Adrenal gland (tissue), 12 donors: Measurements from ENCODE around the gene KSR2. TPM values are rescaled to one million over a fixed set of nuclear protein-coding genes. Genes with fewer than 3 reads are reported as not detected.
A peak's percentile ranks its signal among the peaks of the same experiment; 100 is the strongest.

Experiments
- DNase-seq, 7 donors: peaks; one replicate each; pipeline ENCODE4 v3.0.0-alpha.2; 2019 to 2020
- H3K27ac ChIP-seq, 5 donors: fragments of 200-600 bp; sonication (generic) in 4 of 5; 1 replicate in 3 of 5; 2 replicates in 2 of 5; pipeline versions ENCODE4 v1.5.1 to v1.8.0; 2016 to 2020; ENCODE audit warnings: mild to moderate bottlenecking in 1 of 5
- H3K27me3 ChIP-seq: fragments of 200-600 bp; 2 replicates; pipeline ENCODE4 v1.8.0; 2021
- H3K36me3 ChIP-seq, 2 donors: fragments of 200-600 bp; replicated peaks in 1 of 2; 1 replicate in 1 of 2; 2 replicates in 1 of 2; pipeline versions ENCODE4 v1.5.1 to v1.8.0; 2018 to 2022
- H3K4me1 ChIP-seq, 2 donors: fragments of 200-600 bp; replicated peaks in 1 of 2; 1 replicate in 1 of 2; 2 replicates in 1 of 2; pipeline versions ENCODE4 v1.5.1 to v1.8.0; 2018 to 2021
- H3K4me3 ChIP-seq, 4 donors: fragments of 200-600 bp; sonication (generic) in 3 of 4; one replicate each; pipeline ENCODE4 v1.5.1; 2016 to 2018
- H3K9me3 ChIP-seq, 3 donors: fragments of 200-600 bp; sonication (generic) in 1 of 3; replicated peaks in 1 of 3; 1 replicate in 2 of 3; 2 replicates in 1 of 3; pipeline versions ENCODE4 v1.5.1 to v1.8.0; 2016 to 2021
- CTCF ChIP-seq, 6 experiments: fragments of 450-650 bp in 4 of 6; fragments of 200-600 bp in 2 of 6; sonication (generic) in 1 of 6; IDR thresholded peaks; 1 replicate in 5 of 6; 2 replicates in 1 of 6; pipeline versions ENCODE4 v1.5.1 to v1.8.0; 2016 to 2021; ENCODE audit warnings: antibody characterized with exemption in 6 of 6, mild to moderate bottlenecking in 2 of 6, moderate library complexity in 1 of 6
- POLR2A ChIP-seq, 2 donors: fragments of 450-650 bp; IDR thresholded peaks; one replicate each; pipeline ENCODE4 v1.6.1; 2017; ENCODE audit warnings: antibody characterized with exemption in 2 of 2, mild to moderate bottlenecking in 2 of 2, moderate library complexity in 1 of 2
- WGBS, 4 donors: extraction: QIAGEN DNeasy Blood & Tissue Kit in 2 of 4; methylation state at CpG; one replicate each; pipeline versions ENCODE4 v1.1.5 to v1.1.7; 2013 to 2017; 5-methylcytosine and 5-hydroxymethylcytosine counted together
- intact Hi-C, 2 donors: fragments of 100-400 bp; cut with DNase I; formaldehyde crosslinking; loops; one replicate each; pipeline versions ENCODE4 v1.14.1 to v1.15.0; 2022 to 2023
- polyA plus RNA-seq, 3 donors: library from polyadenylated mRNA; stranded (reverse); fragments of 200-250 nt in 2 of 3; fragments of 350-450 nt in 1 of 3; fragmentation: Illumina TruSeq in 1 of 3; extraction: RNeasy Lipid Tissue Mini Kit (QIAGEN cat#74804) in 1 of 3; gene quantifications; one replicate each; pipeline ENCODE4 v1.2.3, GENCODE V29; 2013 to 2014
- total RNA-seq, 9 donors: library from RNA; depleted of rRNA in 4 of 9; stranded (reverse); fragments of >200 nt in 4 of 9; fragments of 120-200 nt in 1 of 9; fragmentation: NEBNext Ultra II Directional in 1 of 9; extraction: Animal tissue kit (Norgen Biotek cat#: 25700) in 1 of 9; gene quantifications; one replicate each; pipeline versions ENCODE4 v1.1.0 to v1.2.4, GENCODE V29; 2013 to 2023
- donor health status: healthy with polysubstance abuse.
- donor health status: Bipolar disorder and iron deficiency.
- donor health status: DM: yes; HTN: yes; CAD: no.
- donor health status: DM: no; HTN: no; CAD: no.
- donor health status: DM: no; HTN: no; CAD: no.
- donor health status: DM: yes; HTN: yes; CAD: no.

KSR2 gene
- total and polyA plus RNA-seq, 12 donors = 0.03 to 2.7 (median 0.84) TPM; not detected in 3

- TF ChIP-seq CTCF (IDR thresholded peaks at IDR 0.05) (no peak), POLR2A (IDR thresholded peaks at IDR 0.05) (no peak)
- Histone ChIP-seq H3K9me3 (no peaks in the 10 kb centered on the region), H3K4me1 (no peaks in the 10 kb centered on the region), H3K36me3 (no peaks in the 10 kb centered on the region), H3K27ac (no peak overlapping the region), H3K27me3 (no peaks in the 10 kb centered on the region), H3K4me3 (no peak overlapping the region)
- intact Hi-C loops = no loop called here
- no peak for DNase-seq
- WGBS, 4 donors = 69 to 83% (median 76%) methylated on average over 5 of the region's 5 CpGs
Measured at GRCh38 chr12:117688446-117688845, 280.3 kb downstream of the KSR2 start.

GRCh38 chr12:117686911-117687377 lies 281.8 kb downstream of the KSR2 start:
- no peaks in the 10 kb centered on the region for H3K9me3 ChIP-seq
- peak in 4 of 7 donors; percentile 11 to 23 (median 22) for DNase-seq
- no peaks in the 10 kb centered on the region for H3K36me3 ChIP-seq
- H3K27ac ChIP-seq = no peak overlapping the region
- H3K4me1 ChIP-seq = no peaks in the 10 kb centered on the region
- no peaks in the 10 kb centered on the region for H3K27me3 ChIP-seq
- intact Hi-C loops = no loop called here
- WGBS, 4 donors = 14 to 25% (median 21%) methylated on average over 7 to 8 of the region's 8 CpGs
- H3K4me3 ChIP-seq = no peak overlapping the region
- TF ChIP-seq POLR2A (IDR thresholded peaks at IDR 0.05) = no peak

- DNase-seq = no peak
- TF ChIP-seq CTCF (IDR thresholded peaks at IDR 0.05) (no peak), POLR2A (IDR thresholded peaks at IDR 0.05) (no peak)
- Histone ChIP-seq H3K4me1 (no peaks in the 10 kb centered on the region), H3K27ac (no peak overlapping the region), H3K9me3 (no peaks in the 10 kb centered on the region), H3K36me3 (no peaks in the 10 kb centered on the region), H3K4me3 (no peak overlapping the region), H3K27me3 (no peaks in the 10 kb centered on the region)
- 67 to 86% (median 73%) methylated on average over 1 of the region's 1 CpG for WGBS, 4 donors
- intact Hi-C loops = no loop called here
Measured at GRCh38 chr12:117686210-117686609, 282.6 kb downstream of the KSR2 start.

GRCh38 chr12:117685110-117685926 lies 283.5 kb downstream of the KSR2 start:
- 36 to 45% (median 43%) methylated on average over 11 to 13 of the region's 13 CpGs for WGBS, 4 donors
- no peaks in the 10 kb centered on the region for H3K27me3 ChIP-seq
- no peaks in the 10 kb centered on the region for H3K9me3 ChIP-seq
- no peak overlapping the region for H3K4me3 ChIP-seq
- intact Hi-C loops = no loop called here
- no peaks in the 10 kb centered on the region for H3K4me1 ChIP-seq
- no peak overlapping the region for H3K27ac ChIP-seq
- H3K36me3 ChIP-seq = no peaks in the 10 kb centered on the region
- TF ChIP-seq POLR2A (IDR thresholded peaks at IDR 0.05) (no peak), CTCF (IDR thresholded peaks at IDR 0.05) (no peak)
- DNase-seq = peak; percentile 4 to 51 (median 16)

GRCh38 chr12:117684471-117684870 lies 284.3 kb downstream of the KSR2 start:
- no peak for DNase-seq
- Histone ChIP-seq H3K9me3 (no peaks in the 10 kb centered on the region), H3K4me3 (no peak overlapping the region), H3K36me3 (no peaks in the 10 kb centered on the region), H3K27ac (no peak overlapping the region), H3K4me1 (no peaks in the 10 kb centered on the region), H3K27me3 (no peaks in the 10 kb centered on the region)
- TF ChIP-seq CTCF (IDR thresholded peaks at IDR 0.05) (no peak), POLR2A (IDR thresholded peaks at IDR 0.05) (no peak)
- 74 to 86% (median 81%) methylated on average over 5 to 6 of the region's 6 CpGs for WGBS, 4 donors
- intact Hi-C loops = no loop called here
